H1 (cell line): ENCODE measurements around the gene TMEM14B. TPM values are rescaled to one million over a fixed set of nuclear protein-coding genes. Genes with fewer than 3 reads are reported as not detected.

Source experiments
- BCL11A ChIP-seq, 2 experiments: IDR thresholded peaks; one replicate each; pipeline ENCODE4 v1.6.1; 2011; ENCODE audit warnings: low read depth in 2 of 2, low read length in 2 of 2, mild to moderate bottlenecking in 2 of 2
- GTF2F1 ChIP-seq: IDR thresholded peaks from 2 replicates; pipeline ENCODE4 v1.6.1; 2012; ENCODE audit warnings: low read depth, low read length, improper control_type of control experiment, borderline replicate concordance
- KDM5A ChIP-seq: fragments of 200-600 bp; IDR thresholded peaks from 2 replicates; pipeline ENCODE4 v1.7.1; 2012; ENCODE audit warnings: mild to moderate bottlenecking, low read length, inconsistent platforms, mixed read lengths
- SIRT6 ChIP-seq: IDR thresholded peaks from one replicate; pipeline ENCODE4 v1.7.1; 2012; ENCODE audit warnings: low read length, inconsistent platforms
- TAF7 ChIP-seq: optimal IDR thresholded peaks from 2 replicates; pipeline ENCODE3; 2011; ENCODE audit warnings: low read depth, mild to moderate bottlenecking, inconsistent platforms, low read length, moderate library complexity, borderline replicate concordance
- YY1 ChIP-seq: IDR thresholded peaks from 2 replicates; pipeline ENCODE4 v1.6.1; 2011; ENCODE audit warnings: low read depth, mild to moderate bottlenecking, low read length
- polyA plus RNA-seq, 7 experiments: library from polyadenylated mRNA; depleted of rRNA in 3 of 7; stranded (reverse) in 5 of 7; unstranded in 2 of 7; fragments of >200 nt in 5 of 7; fragments of 200-250 nt in 2 of 7; gene quantifications; 1 replicate in 5 of 7; 2 replicates in 1 of 7; 4 replicates in 1 of 7; pipeline versions ENCODE4 v1.2.1 to v1.2.3, GENCODE V29; 2011 to 2013; ENCODE audit warnings: missing spikeins in 2 of 7, mixed read lengths in 2 of 7
- total RNA-seq: library from RNA; stranded (reverse); fragmentation: NEBNext Ultra II Directional; extraction: Animal tissue kit (Norgen Biotek cat#: 25700); gene quantifications from 2 replicates; pipeline ENCODE4 v1.2.1, GENCODE V29; 2021
- TF ChIP-seq, protein P1 (sequence below): fragments of 300-600 bp; sonication (generic); IDR thresholded peaks from 2 replicates; pipeline ENCODE4 v1.7.1; 2012; ENCODE audit warnings: low read length, moderate library complexity, mild to moderate bottlenecking, inconsistent platforms; ENCODE audit not compliant: insufficient replicate concordance

Gene TMEM14B
- total and polyA plus RNA-seq, 2 of the 8 experiments (the other 6 are each of a cell fraction or from before 2014, with no cell fraction given), result 84.6 to 109 TPM

DNA sequence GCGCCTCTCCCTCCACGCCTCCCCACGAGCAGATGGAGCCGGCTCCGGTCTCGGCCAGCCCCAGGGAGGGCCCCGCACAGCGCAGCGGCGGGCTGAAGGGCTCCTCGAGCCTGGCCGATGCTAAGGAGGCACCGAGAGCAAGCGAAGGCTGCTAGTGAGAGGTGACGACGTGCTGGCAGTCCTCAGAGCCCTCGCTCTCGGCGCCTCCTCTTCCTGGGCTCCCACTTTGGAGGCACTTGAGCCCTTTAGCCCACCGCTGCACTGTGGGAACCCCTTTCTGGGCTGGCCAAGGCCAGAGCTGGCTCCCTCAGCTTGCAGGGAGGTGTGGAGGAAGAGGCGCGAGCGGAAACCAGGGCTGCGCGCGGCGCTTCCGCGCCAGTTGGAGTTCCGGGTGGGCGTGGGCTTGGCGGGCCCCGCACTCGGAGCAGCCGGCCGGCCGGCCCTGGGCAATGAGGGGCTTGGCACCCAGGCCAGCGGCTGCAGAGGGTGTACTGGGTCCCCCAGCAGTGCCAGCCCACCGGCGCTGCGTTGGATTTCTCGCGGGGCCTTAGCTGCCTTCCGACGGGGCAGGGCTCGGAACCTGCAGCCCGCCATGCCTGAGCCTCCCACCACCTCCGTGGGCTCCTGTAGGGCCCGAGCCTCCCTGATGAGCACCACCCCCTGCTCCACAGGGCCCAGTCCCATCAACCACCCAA, 27.2 kb upstream of the TMEM14B start (continued):
- TF ChIP-seq, protein P1, sequence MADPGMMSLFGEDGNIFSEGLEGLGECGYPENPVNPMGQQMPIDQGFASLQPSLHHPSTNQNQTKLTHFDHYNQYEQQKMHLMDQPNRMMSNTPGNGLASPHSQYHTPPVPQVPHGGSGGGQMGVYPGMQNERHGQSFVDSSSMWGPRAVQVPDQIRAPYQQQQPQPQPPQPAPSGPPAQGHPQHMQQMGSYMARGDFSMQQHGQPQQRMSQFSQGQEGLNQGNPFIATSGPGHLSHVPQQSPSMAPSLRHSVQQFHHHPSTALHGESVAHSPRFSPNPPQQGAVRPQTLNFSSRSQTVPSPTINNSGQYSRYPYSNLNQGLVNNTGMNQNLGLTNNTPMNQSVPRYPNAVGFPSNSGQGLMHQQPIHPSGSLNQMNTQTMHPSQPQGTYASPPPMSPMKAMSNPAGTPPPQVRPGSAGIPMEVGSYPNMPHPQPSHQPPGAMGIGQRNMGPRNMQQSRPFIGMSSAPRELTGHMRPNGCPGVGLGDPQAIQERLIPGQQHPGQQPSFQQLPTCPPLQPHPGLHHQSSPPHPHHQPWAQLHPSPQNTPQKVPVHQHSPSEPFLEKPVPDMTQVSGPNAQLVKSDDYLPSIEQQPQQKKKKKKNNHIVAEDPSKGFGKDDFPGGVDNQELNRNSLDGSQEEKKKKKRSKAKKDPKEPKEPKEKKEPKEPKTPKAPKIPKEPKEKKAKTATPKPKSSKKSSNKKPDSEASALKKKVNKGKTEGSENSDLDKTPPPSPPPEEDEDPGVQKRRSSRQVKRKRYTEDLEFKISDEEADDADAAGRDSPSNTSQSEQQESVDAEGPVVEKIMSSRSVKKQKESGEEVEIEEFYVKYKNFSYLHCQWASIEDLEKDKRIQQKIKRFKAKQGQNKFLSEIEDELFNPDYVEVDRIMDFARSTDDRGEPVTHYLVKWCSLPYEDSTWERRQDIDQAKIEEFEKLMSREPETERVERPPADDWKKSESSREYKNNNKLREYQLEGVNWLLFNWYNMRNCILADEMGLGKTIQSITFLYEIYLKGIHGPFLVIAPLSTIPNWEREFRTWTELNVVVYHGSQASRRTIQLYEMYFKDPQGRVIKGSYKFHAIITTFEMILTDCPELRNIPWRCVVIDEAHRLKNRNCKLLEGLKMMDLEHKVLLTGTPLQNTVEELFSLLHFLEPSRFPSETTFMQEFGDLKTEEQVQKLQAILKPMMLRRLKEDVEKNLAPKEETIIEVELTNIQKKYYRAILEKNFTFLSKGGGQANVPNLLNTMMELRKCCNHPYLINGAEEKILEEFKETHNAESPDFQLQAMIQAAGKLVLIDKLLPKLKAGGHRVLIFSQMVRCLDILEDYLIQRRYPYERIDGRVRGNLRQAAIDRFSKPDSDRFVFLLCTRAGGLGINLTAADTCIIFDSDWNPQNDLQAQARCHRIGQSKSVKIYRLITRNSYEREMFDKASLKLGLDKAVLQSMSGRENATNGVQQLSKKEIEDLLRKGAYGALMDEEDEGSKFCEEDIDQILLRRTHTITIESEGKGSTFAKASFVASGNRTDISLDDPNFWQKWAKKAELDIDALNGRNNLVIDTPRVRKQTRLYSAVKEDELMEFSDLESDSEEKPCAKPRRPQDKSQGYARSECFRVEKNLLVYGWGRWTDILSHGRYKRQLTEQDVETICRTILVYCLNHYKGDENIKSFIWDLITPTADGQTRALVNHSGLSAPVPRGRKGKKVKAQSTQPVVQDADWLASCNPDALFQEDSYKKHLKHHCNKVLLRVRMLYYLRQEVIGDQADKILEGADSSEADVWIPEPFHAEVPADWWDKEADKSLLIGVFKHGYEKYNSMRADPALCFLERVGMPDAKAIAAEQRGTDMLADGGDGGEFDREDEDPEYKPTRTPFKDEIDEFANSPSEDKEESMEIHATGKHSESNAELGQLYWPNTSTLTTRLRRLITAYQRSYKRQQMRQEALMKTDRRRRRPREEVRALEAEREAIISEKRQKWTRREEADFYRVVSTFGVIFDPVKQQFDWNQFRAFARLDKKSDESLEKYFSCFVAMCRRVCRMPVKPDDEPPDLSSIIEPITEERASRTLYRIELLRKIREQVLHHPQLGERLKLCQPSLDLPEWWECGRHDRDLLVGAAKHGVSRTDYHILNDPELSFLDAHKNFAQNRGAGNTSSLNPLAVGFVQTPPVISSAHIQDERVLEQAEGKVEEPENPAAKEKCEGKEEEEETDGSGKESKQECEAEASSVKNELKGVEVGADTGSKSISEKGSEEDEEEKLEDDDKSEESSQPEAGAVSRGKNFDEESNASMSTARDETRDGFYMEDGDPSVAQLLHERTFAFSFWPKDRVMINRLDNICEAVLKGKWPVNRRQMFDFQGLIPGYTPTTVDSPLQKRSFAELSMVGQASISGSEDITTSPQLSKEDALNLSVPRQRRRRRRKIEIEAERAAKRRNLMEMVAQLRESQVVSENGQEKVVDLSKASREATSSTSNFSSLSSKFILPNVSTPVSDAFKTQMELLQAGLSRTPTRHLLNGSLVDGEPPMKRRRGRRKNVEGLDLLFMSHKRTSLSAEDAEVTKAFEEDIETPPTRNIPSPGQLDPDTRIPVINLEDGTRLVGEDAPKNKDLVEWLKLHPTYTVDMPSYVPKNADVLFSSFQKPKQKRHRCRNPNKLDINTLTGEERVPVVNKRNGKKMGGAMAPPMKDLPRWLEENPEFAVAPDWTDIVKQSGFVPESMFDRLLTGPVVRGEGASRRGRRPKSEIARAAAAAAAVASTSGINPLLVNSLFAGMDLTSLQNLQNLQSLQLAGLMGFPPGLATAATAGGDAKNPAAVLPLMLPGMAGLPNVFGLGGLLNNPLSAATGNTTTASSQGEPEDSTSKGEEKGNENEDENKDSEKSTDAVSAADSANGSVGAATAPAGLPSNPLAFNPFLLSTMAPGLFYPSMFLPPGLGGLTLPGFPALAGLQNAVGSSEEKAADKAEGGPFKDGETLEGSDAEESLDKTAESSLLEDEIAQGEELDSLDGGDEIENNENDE, result no peak
- no peak for TF ChIP-seq BCL11A (IDR thresholded peaks at IDR 0.05; ENCODE audit: low read depth in 2 of 2, low read length in 2 of 2)
- no peak for TF ChIP-seq GTF2F1
- TF ChIP-seq SIRT6, result no peak
- no peak for TF ChIP-seq YY1
- TF ChIP-seq KDM5A, result no peak
- no peak for TF ChIP-seq TAF7
